H7 (cell line): ENCODE measurements around the gene GPR63. TPM values are rescaled to one million over a fixed set of nuclear protein-coding genes. Genes with fewer than 3 reads are reported as not detected.
"Not testable (repeated sequence)": the region's sequence is repeated elsewhere in the genome, so short reads cannot be mapped to it uniquely, and the experiment has no call there.

Experiments used
- DNase-seq: peaks from one replicate; pipeline ENCODE4 v3.0.0; 2012
- H3K27me3 ChIP-seq: 2 replicates; pipeline ENCODE4 v1.6.0; 2011; ENCODE audit warnings: mild to moderate bottlenecking, low read length; ENCODE audit not compliant: control insufficient read depth, insufficient read depth
- H3K36me3 ChIP-seq: replicated peaks from 2 replicates; pipeline ENCODE4 v1.5.1; 2011; ENCODE audit warnings: low read length; ENCODE audit not compliant: control insufficient read depth, insufficient read depth
- H3K4me3 ChIP-seq: 2 replicates; pipeline ENCODE4 v1.5.1; 2011; ENCODE audit warnings: low read depth, mild to moderate bottlenecking, control low read depth, low read length, moderate library complexity; ENCODE audit not compliant: insufficient read depth
- total RNA-seq: library from RNA; depleted of rRNA; stranded (reverse); fragments of >200 nt; shearing (Covaris generic); gene quantifications from 2 replicates; pipeline ENCODE4 v1.2.3, GENCODE V29; 2014; rRNA removed

Gene GPR63, protein sequence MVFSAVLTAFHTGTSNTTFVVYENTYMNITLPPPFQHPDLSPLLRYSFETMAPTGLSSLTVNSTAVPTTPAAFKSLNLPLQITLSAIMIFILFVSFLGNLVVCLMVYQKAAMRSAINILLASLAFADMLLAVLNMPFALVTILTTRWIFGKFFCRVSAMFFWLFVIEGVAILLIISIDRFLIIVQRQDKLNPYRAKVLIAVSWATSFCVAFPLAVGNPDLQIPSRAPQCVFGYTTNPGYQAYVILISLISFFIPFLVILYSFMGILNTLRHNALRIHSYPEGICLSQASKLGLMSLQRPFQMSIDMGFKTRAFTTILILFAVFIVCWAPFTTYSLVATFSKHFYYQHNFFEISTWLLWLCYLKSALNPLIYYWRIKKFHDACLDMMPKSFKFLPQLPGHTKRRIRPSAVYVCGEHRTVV
- total RNA-seq, result 4.2 and 6.2 TPM in 2 replicates

DNA sequence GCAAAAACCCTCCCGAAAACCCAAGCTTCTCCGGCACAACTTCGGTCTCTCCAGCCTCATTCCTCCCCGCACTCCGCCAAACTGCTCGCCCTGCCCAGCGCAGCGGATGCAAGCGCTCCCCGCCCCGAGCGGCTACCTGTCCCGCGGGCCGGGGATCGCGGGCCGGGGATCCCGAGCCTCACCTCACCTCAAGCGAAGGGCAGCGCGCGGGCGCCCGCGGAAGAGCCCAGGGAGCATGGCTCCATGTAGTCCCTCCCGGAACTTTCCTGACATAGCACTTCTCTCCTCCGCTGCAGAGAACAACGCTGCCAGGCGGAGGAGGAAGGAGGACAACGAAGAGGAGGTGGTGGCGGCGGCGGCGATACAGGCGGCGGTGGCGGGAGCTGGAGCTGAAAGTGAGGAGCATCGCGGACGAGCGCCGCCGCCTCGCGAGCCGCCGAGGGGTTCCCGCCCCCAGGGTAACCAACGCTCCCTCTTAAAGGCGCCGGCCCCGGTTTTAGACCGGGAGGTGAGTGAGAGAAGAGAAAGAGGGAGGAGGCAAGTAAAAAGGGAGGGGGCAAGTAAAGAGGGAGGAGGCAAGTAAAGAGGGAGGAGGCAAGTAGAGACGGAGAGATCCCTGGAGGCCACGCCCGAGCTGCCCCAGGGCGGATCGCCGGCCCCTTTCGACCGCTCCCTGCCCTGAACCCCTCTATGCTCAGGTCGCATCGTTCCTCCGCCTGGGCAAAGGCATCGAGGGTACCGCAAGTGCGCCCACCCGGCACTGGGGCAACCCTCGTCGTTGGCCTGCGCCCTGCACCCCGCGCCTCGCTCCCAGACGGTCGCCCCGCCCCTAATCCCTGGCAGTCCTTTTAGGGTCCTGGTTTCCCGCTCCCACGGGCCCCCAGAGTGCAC is at the start of gene GPR63:
TSS of gene GPR63 (minus strand) at position 397 of the 891 bp plus-strand sequence. CDS start 37,746 bp downstream, outside the sequence.
- peak; percentile 92 for DNase-seq
- no peaks in the 10 kb centered on the region for H3K36me3 ChIP-seq
- H3K4me3 ChIP-seq, result peak within 1 kb of the TSS; percentile 86
- peaks cover 12% of the 10 kb centered on the region for H3K27me3 ChIP-seq

DNA sequence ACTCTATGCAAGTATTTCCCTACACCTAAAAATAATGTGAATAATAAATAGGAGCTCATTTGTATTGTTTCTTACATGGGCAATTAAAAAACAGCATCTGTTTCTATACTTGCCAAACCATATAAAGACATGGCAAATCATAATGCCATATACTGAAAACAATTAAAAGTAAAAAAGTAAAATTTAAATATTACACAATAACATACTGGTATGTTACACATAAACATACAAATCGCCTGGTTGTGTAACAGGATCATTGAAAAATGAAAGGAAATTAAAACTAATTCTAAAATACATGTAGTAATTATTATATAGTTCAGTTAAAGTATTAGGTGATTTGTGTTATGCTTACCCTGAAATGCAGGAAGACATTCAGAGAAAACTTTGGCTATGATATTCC is 49.2 kb upstream of the GPR63 start:
- no peaks in the 10 kb centered on the region for H3K27me3 ChIP-seq
- no peak overlapping the region for H3K4me3 ChIP-seq
- DNase-seq, result no peak
- H3K36me3 ChIP-seq, result peaks cover 2% of the 10 kb centered on the region; the same call in 1 of the 2 replicates

DNA sequence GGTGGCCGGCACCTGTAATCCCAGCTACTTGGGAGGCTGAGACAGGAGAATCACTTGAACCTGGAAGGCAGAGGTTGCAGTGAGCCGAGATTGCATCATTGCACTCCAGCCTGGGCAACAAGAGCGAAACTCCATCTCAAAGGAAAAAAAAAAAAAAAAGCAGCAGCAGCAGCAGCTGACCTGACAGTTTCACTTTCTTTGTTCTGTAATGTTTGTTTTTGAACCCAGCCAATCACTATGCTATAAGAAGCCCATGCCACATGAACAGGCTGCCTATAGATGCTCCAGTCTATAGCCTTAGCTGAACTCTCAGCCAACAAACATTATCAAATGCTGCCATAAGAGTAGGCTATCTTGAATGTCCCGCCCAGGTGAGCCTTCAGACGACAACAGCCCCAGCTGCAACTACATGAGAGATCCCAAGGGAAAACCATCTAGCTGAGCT is 47.9 kb upstream of the GPR63 start:
- H3K4me3 ChIP-seq, DNase-seq, H3K27me3 ChIP-seq: not testable (repeated sequence)

DNA sequence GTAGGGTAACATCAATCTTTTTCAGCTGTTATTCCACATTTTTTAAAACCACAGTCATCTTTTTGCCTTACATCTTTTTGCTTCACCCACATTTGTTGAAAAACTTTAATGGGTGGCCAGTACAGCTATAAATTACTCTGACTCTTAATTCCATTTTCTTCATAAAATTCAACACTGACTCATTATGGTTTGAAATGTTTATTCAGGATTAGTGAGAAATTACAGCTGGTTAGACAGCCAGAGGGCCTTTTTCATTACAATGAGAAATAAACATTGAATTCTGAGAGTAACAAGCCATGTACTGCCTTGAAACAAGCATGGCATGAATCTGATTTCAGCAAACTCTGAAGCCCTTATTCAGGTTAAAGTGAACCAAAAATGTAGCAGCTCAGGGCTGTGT is 40.9 kb upstream of the GPR63 start:
- H3K4me3 ChIP-seq, result no peak overlapping the region
- no peaks in the 10 kb centered on the region for H3K27me3 ChIP-seq
- DNase-seq, result no peak
- H3K36me3 ChIP-seq, result no peaks in the 10 kb centered on the region

More for the DNA sequence above, 47.9 kb upstream of the GPR63 start:
- H3K36me3 ChIP-seq, result not testable (repeated sequence)

DNA sequence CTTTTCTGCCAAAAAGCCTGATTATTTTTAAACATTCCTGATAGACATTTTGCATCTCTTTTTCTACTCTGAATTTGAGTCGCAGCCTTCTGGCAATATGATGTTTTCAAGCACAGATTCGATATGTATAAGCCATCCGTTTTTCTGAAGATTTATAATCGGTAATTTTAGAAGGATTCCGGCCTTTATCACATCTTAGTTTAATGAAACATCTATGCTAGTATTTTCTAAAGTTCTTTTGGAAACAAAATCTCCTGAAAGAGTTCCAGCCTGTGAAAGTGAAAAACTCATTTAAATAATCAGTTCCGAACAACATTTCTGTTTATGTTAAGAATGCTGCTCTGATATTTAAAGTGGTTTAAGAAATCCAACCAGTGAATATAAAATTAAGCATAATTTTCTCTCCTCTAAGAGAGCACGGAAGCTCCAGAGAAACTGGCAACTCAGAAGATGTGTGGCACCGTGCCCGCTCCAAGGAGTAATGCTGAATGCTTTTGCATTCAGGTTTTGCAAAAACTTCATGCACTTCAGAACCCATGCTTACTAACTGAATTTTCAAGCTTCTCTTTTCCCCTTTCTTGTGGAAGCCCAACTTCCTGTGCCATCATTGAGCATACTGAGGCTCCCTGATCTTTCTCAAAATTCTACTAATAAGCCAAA is 39.7 kb upstream of the GPR63 start:
- DNase-seq, result no peak
- Histone ChIP-seq H3K27me3 (no peaks in the 10 kb centered on the region), H3K4me3 (no peak overlapping the region), H3K36me3 (no peaks in the 10 kb centered on the region)

DNA sequence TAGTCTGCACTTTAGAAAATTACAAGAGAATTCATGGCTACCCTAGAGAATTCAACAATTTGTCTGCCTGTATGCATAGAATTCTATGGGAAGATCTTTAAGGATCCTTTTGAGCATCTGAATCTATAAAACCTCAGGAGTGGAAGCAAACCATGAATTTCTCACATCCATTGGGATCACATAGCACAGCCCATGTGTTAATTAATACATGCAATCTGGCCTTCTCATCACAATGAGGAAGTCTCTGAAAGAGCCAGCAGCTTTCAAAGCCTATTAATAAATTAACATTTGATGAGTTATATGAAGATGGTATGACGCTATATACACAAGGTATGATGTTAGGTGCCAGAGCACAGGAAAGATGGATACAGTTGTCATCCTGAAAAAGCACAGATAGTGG is 35.7 kb upstream of the GPR63 start:
- no peaks in the 10 kb centered on the region for H3K36me3 ChIP-seq
- no peaks in the 10 kb centered on the region for H3K27me3 ChIP-seq

DNA sequence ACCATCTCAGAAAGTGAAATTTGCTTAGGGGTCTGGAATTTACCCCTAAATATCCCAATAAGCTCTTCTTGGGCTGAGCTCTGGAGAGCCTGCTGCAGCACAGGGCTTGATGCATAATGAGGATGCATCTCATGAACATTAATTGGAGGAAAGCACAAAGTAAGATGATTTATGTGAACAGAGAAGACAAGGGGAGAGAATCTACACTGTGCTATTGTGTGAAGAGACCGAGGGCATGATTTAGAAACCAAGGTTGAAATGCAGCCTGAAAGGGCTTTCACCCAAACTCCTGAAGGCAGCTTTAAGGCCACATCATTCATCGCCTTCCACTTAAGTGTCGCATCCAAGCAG is 27.8 kb upstream of the GPR63 start:
- Histone ChIP-seq H3K36me3 (no peaks in the 10 kb centered on the region), H3K4me3 (no peak overlapping the region), H3K27me3 (no peaks in the 10 kb centered on the region)
- DNase-seq, result no peak

More for the DNA sequence above, 35.7 kb upstream of the GPR63 start:
- DNase-seq, result no peak
- no peak overlapping the region for H3K4me3 ChIP-seq

DNA sequence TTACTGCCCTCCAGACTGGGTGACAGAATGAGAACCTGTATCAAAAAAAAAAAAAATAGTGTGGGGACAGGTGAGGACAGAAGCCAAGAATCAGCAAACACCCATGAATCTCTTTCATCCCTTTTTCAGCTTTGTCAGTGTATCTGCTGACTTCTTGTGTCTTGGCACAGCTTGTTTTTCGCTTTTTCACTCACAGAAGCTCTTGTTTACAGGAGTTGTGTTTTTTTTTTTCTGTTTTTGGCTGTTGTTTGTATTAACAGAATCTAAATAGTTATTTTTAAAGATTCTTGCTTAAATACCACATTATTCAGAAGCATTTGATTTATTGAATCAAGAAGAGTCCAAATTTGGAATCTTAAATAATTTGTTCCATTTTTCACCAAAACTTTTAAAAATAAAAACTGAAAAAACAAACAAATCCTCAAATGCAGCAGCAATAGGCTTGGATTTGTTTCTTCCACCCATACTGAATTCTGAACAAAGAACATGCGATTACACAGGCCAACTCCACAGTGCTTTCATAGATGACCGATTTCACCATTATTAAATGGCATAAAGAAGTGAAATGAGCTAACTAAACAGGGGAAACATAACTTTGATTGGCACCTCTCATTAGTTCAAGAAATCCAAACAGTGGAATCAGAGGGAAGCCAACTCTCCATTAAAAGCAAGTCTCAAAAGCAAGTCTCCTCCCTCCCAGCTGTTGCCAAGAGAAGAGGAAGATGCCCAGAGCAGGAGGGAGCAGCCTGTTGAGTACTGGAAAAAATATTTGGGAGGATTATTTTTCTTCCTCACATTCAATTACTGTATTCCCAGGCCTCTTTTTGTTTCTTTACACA is 27.2 kb upstream of the GPR63 start:
- no peak overlapping the region for H3K4me3 ChIP-seq
- H3K27me3 ChIP-seq, result no peaks in the 10 kb centered on the region
- no peak for DNase-seq
- no peaks in the 10 kb centered on the region for H3K36me3 ChIP-seq

DNA sequence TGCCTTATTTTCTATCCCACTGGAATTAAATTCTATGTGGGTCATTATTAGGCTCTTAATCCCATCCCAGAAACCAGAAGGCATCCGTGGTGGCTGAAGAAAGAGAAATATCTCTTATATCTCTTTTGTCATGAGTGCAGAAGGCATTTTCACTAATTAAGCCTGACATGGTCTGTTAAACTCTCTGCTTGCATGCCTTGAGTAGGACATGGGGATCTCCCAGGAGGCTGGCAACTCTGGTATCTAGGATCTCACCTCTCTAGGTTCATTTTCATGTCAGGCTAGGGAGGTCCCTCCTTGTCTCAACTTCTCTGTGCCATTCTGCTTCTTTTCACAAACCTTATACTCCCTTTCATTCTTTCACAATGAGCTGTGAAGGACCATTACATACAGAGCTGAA is 25.3 kb upstream of the GPR63 start:
- Histone ChIP-seq H3K27me3 (no peaks in the 10 kb centered on the region), H3K4me3 (no peak overlapping the region), H3K36me3 (no peaks in the 10 kb centered on the region)
- no peak for DNase-seq

DNA sequence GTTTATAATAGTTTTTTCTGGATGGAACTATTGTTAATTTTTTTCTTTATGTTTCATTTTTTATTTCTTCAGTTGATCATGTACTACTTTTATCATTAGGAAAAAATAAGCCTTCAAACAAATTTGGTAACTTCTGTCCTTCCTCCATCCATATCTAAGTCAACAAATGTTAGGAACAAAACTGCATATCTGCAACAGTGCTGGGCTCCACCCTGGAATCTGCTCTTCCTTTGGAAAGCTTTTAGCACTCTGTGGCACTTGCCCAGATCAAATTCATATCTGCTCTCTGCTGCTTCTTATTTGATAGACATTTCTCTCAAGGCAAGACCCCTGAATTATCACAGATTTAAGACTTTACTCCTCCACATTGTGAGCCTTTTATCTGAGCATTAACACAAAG is 24.3 kb upstream of the GPR63 start:
- Histone ChIP-seq H3K4me3 (no peak overlapping the region), H3K27me3 (no peaks in the 10 kb centered on the region), H3K36me3 (no peaks in the 10 kb centered on the region)
- no peak for DNase-seq

DNA sequence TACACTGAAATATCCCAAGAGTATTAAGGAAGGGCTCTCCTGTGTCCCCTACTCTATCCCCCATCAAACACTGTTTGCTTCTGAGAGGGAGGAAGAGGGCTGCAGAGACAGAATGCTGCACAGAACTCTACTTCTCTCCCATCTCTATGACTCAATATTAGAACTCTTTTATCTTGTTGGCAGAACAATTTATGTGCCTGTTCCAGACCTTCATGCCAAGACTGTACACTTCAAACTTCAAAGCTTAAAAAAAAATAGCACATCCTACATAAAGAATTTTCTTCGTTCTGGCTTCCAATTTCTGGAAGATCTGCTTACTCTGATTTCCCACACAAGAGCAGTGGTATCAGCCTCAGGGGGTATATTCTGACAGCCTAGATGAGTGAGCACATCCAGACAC is 19.6 kb upstream of the GPR63 start:
- Histone ChIP-seq H3K27me3 (no peaks in the 10 kb centered on the region), H3K4me3 (no peak overlapping the region), H3K36me3 (no peaks in the 10 kb centered on the region)
- no peak for DNase-seq

DNA sequence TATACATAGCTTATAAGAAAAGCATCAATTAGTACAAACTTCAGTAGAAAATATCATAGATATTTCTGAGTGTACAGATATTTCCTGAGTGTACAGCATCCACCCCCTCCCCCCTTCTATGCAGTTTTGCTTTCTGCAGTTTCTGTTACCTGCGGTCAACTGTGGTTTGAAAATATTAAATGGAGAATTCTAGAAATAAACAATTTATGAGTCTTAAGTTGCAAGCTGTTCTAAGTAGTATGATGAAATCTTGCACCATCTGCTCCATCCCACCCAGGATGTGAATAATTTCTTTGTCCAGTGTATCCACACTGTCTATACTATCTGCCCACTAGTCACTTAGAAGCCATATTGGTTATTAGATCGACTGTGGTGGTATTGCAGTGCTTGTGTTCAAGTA is 15.8 kb upstream of the GPR63 start:
- Histone ChIP-seq H3K27me3 (no peaks in the 10 kb centered on the region), H3K4me3 (no peak overlapping the region), H3K36me3 (no peaks in the 10 kb centered on the region)
- no peak for DNase-seq

DNA sequence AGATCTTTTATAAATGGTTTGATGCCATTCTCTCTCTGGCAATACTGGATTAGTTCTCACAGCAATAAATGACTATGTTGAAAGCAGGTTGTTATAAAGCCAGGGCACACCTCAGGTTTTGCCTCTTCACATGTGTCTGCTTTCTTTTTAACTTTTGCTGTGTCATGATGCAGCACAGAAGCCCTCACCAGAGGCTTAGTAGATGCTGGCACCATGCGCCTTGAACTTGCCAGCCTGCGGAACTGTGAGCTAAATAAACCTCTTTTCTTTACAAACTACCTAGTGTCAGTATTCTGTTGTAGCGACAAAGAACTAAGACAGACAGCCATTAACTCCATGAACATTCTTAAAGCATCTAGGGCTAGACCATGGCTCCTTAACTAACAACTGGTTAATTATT is 15.3 kb upstream of the GPR63 start:
- Histone ChIP-seq H3K4me3 (no peak overlapping the region), H3K36me3 (no peaks in the 10 kb centered on the region), H3K27me3 (no peaks in the 10 kb centered on the region)
- DNase-seq, result no peak

DNA sequence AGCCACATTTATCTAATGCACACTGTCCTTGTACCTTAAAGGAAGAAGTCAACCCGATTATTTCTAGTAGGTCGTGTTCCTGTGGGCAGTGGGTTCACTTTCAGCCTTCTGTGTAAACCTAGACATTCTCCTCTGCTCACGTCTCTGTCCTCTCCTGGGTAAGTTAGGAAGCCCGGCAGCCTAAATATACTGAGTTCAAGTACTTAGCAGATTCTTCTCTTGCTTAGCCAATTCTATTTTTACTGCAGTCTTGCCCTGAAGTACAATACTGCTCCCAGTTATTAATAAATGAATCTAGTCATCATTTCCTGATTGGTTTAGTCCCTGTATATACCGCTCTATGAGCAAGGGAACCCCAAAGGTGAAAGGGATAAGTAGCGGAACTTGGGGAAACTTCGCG is 14.6 kb upstream of the GPR63 start:
- no peaks in the 10 kb centered on the region for H3K36me3 ChIP-seq
- H3K27me3 ChIP-seq, result no peaks in the 10 kb centered on the region
- H3K4me3 ChIP-seq, result no peak overlapping the region
- no peak for DNase-seq
